Vagina (tissue), 2 donors: ENCODE measurements around the gene ZG16.

Experiments
- CTCF ChIP-seq, 3 experiments: fragments of 450-650 bp in 2 of 3; fragments of 200-600 bp in 1 of 3; sonication (generic) in 1 of 3; IDR thresholded peaks; one replicate each; pipeline ENCODE4 v1.5.1; 2017 to 2019; ENCODE audit warnings: antibody characterized with exemption in 3 of 3, mild to moderate bottlenecking in 2 of 3, moderate library complexity in 2 of 3
- POLR2A ChIP-seq, 2 donors: fragments of 450-650 bp; IDR thresholded peaks; one replicate each; pipeline ENCODE4 v1.6.1; 2017; ENCODE audit warnings: antibody characterized with exemption in 2 of 2, mild to moderate bottlenecking in 2 of 2, moderate library complexity in 2 of 2

DNA sequence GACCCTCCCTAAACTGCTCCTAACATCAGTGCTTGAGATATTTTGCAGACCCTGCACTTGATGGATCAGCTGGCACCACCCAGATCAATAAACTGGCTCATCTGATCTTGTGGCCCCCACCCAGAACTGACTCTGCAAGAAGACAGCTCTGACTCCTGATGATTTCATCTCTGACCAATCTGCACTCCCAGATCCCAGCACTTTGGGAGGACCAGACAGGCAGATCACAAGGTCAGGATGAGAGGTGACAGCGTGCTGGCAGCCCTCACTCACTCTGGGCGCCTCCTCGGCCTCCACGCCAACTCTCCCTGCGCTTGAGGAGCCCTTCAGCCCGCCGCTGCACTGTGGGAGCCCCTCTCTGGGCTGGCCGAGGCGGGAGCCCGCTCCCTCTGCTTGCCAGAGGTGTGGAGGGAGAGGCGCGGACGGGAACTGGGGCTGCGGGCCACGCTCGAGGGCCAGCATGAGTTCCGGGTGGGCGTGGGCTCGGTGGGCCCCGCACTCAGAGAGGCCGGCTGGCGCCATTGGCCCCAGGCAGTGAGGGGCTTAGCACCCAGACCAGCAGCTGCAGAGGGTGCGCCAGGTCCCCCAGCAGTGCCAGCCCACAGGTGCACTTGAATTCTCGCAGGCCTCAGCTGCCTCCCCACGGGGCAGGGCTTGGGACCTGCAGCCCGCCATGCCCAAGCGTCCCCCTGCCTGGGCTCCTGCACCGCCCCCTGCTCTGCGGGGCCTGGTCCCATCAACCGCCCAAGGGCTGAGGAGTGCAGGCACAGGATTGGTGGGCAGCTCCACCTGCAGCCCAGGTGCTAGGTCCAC is 29.9 kb upstream of the ZG16 start:
- TF ChIP-seq CTCF (IDR thresholded peaks at IDR 0.05) (no peak), POLR2A (IDR thresholded peaks at IDR 0.05) (no peak)
